ENCODE results near the gene ATOSB. TPM values are rescaled to one million over a fixed set of nuclear protein-coding genes. Genes with fewer than 3 reads are reported as not detected.

Gene ATOSB
- total RNA-seq, 4 donors from 2014 or later, result 16.2 to 26.4 (median 21.7) TPM

DNA sequence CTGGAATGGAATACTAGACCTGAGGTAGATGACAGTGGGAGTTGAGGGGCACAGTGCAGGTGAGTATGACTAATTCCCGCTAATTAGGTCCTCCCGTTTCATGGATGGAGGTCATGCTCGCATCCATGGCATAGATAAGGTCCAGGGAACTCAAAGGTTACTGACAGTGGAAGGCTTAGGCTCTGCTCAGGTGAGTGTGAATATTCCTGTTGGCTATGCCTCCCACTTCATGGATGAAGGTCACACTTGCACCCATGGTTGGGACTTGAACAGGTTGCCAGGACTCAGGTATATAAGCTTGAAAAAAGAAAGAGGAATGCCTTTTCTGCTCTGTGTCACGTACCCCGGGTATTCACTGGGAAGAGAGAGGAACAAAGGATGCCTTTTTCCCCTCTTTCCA lies 26.4 kb upstream of the ATOSB start:
- Histone ChIP-seq H3K4me3 (no peak overlapping the region), H3K27ac (replicated peaks in 1 of 4) (no peak overlapping the region), H3K9me3 (peaks cover 0 to 31% (median 22%) of the 10 kb centered on the region in 4 donors), H3K27me3 (no peaks in the 10 kb centered on the region), H3K36me3 (no peaks in the 10 kb centered on the region), H3K4me1 (no peaks in the 10 kb centered on the region)
- DNase-seq (ENCODE audit: extremely low spot score), result no peak
- intact Hi-C loops (cut with DNase I), result no loop called here
- 89% methylated on average over 5 of the region's 5 CpGs for WGBS
- TF ChIP-seq POLR2A (IDR thresholded peaks at IDR 0.05; ENCODE audit: low read depth), result no peak
- TF ChIP-seq EP300 (IDR thresholded peaks at IDR 0.05), result no peak
- TF ChIP-seq, protein P1, sequence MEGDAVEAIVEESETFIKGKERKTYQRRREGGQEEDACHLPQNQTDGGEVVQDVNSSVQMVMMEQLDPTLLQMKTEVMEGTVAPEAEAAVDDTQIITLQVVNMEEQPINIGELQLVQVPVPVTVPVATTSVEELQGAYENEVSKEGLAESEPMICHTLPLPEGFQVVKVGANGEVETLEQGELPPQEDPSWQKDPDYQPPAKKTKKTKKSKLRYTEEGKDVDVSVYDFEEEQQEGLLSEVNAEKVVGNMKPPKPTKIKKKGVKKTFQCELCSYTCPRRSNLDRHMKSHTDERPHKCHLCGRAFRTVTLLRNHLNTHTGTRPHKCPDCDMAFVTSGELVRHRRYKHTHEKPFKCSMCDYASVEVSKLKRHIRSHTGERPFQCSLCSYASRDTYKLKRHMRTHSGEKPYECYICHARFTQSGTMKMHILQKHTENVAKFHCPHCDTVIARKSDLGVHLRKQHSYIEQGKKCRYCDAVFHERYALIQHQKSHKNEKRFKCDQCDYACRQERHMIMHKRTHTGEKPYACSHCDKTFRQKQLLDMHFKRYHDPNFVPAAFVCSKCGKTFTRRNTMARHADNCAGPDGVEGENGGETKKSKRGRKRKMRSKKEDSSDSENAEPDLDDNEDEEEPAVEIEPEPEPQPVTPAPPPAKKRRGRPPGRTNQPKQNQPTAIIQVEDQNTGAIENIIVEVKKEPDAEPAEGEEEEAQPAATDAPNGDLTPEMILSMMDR (IDR thresholded peaks at IDR 0.05), result no peak
- TF ChIP-seq POLR2AphosphoS5 (IDR thresholded peaks at IDR 0.05), result no peak

DNA sequence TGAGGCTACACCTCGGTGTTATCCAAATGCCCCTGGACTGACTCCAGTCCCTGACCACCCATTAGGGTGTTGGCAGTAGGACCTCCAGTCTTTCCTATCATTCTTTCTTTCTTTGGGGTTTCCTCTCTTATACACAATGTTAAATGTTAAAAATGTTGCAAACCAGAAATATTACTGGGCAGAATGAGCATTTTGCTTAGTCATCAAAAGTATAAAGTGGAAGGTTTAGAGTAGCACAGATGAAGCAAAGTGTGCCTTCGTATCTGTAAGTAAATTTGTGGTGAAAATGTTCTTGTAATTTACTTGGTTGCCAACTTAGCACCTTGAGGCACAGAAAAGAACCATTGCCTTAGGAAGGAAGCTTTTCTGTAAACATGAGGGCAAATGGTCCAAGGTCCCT lies 24.4 kb upstream of the ATOSB start:
- no peak overlapping the region for H3K4me3 ChIP-seq
- DNase-seq (ENCODE audit: extremely low spot score), result no peak
- no peak for TF ChIP-seq POLR2AphosphoS5 (IDR thresholded peaks at IDR 0.05)
- TF ChIP-seq EP300 (IDR thresholded peaks at IDR 0.05), result no peak
- no peak for TF ChIP-seq POLR2A (IDR thresholded peaks at IDR 0.05; ENCODE audit: low read depth)
- TF ChIP-seq, protein P1 (IDR thresholded peaks at IDR 0.05), result no peak
- peaks cover 0 to 27% (median 22%) of the 10 kb centered on the region in 4 donors for H3K9me3 ChIP-seq
- intact Hi-C loops (cut with DNase I), result no loop called here
- 87% methylated on average over 2 of the region's 2 CpGs for WGBS
- H3K4me1 ChIP-seq, result no peaks in the 10 kb centered on the region
- no peaks in the 10 kb centered on the region for H3K36me3 ChIP-seq
- H3K27ac ChIP-seq (replicated peaks in 1 of 4), result no peak overlapping the region
- H3K27me3 ChIP-seq, result no peaks in the 10 kb centered on the region

DNA sequence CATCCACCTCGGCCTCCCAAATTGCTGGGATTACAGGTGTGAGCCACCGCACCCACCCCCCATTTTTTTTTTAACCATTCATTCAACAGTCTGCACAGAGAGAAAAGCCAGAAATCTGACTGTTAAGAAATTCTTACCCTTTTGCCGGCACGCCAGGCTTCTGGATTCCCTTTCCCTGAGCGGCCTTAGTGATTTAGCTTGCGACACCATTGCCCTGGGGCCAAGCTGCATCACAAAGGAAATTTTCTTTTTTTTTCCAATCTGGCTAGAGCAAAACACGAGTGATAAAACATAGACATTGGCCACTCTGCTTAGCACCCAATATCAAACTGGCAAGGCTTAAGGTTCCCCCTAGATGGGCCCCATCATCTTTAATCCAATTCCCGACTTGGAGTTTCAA lies 21.2 kb upstream of the ATOSB start:
- H3K27me3 ChIP-seq, result no peaks in the 10 kb centered on the region
- no peak for TF ChIP-seq POLR2AphosphoS5 (IDR thresholded peaks at IDR 0.05)
- no peak for TF ChIP-seq EP300 (IDR thresholded peaks at IDR 0.05)
- WGBS, result 81% methylated on average over 8 of the region's 8 CpGs
- H3K27ac ChIP-seq (replicated peaks in 1 of 4), result no peak overlapping the region
- H3K36me3 ChIP-seq, result no peaks in the 10 kb centered on the region
- H3K9me3 ChIP-seq, result peaks cover 0 to 8% (median 4%) of the 10 kb centered on the region in 4 donors
- no peak for DNase-seq (ENCODE audit: extremely low spot score)
- H3K4me1 ChIP-seq, result peaks cover 0 to 7% (median 0%) of the 10 kb centered on the region in 4 donors
- H3K4me3 ChIP-seq, result no peak overlapping the region
- intact Hi-C loops (cut with DNase I), result no loop called here

DNA sequence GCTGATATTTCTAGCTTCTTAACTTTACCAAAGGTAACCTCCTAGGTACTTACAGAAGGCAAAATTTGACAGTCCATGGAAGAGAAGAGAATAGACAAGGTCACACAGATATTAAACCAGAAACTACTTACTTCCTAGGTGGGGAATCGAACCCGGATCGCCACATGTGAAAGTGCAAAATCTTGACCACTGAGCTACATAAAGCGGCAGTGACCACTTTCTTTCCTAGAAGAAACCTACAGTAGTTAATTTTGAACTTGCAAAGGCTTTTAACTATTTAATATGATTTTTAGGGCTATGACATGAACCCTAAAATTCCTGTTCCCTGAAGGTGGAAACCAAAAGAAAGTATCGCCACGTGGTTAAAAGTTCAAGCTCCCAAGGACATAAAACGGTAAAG lies 20.3 kb upstream of the ATOSB start:
- TF ChIP-seq POLR2AphosphoS5 (IDR thresholded peaks at IDR 0.05), result no peak
- TF ChIP-seq POLR2A (IDR thresholded peaks at IDR 0.05; ENCODE audit: low read depth), result no peak
- TF ChIP-seq, protein P1 (IDR thresholded peaks at IDR 0.05), result no peak
- TF ChIP-seq EP300 (IDR thresholded peaks at IDR 0.05), result no peak
- no peak overlapping the region for H3K4me3 ChIP-seq

DNA sequence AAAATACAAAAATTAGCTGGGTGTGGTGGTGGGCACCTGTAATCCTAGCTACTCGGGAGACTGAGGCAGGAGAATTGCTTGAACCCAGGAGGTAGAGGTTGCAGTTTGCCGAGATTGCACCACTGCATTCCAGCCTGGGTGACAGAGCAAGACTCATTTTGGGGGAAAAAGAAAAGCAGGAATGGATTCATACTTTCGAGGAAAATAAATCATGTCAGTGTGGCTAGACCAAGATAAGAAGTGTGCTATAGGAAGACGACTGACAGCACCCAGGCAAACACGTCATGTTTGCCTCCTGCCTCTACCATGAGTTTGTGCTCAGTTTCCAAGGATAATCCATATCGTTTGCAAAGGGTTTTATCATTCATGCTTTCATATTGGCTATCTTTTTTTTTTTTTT lies 19.3 kb upstream of the ATOSB start:
- TF ChIP-seq POLR2A (IDR thresholded peaks at IDR 0.05; ENCODE audit: low read depth), result no peak
- TF ChIP-seq EP300 (IDR thresholded peaks at IDR 0.05), result no peak
- TF ChIP-seq, protein P1 (IDR thresholded peaks at IDR 0.05), result no peak
- TF ChIP-seq POLR2AphosphoS5 (IDR thresholded peaks at IDR 0.05), result no peak

More for the DNA sequence above, 20.3 kb upstream of the ATOSB start:
- no peaks in the 10 kb centered on the region for H3K36me3 ChIP-seq
- no peak for DNase-seq (ENCODE audit: extremely low spot score)
- intact Hi-C loops (cut with DNase I), result no loop called here
- H3K27ac ChIP-seq (replicated peaks in 1 of 4), result no peak overlapping the region
- no peaks in the 10 kb centered on the region for H3K27me3 ChIP-seq
- WGBS, result 91% methylated on average over 7 of the region's 7 CpGs
- H3K9me3 ChIP-seq, result no peaks in the 10 kb centered on the region
- H3K4me1 ChIP-seq, result peaks cover 0 to 7% (median 0%) of the 10 kb centered on the region in 4 donors

More for the DNA sequence above, 19.3 kb upstream of the ATOSB start:
- H3K27me3 ChIP-seq, result no peaks in the 10 kb centered on the region
- WGBS, result 87% methylated on average over 6 of the region's 6 CpGs
- no peak overlapping the region for H3K27ac ChIP-seq (replicated peaks in 1 of 4)
- H3K4me1 ChIP-seq, result peaks cover 0 to 7% (median 0%) of the 10 kb centered on the region in 4 donors
- H3K9me3 ChIP-seq, result no peaks in the 10 kb centered on the region
- no peak overlapping the region for H3K4me3 ChIP-seq
- no peaks in the 10 kb centered on the region for H3K36me3 ChIP-seq
- DNase-seq (ENCODE audit: extremely low spot score), result no peak
- intact Hi-C loops (cut with DNase I), result no loop called here

Data from esophagus muscularis mucosa (tissue), 4 donors.